CD4-positive, alpha-beta T cell treated with Interleukin-17A for 4 hours (primary cell): ENCODE results near the gene IGFN1.
A peak's percentile ranks its signal among the peaks of the same experiment; 100 is the strongest.
"Not testable (repeated sequence)": the region's sequence is repeated elsewhere in the genome, so short reads cannot be mapped to it uniquely, and the experiment has no call there.

ENCODE experiments used
- DNase-seq: peaks from one replicate; pipeline ENCODE4 v3.0.0-alpha.2; 2020; ENCODE audit warnings: mixed read lengths

The IGFN1 gene

GRCh38 chr1:201251851-201252430 lies 61.3 kb downstream of the IGFN1 start:
- no peak for DNase-seq

- DNase-seq, result no peak
Measured at GRCh38 chr1:201252944-201253371, 62.3 kb downstream of the IGFN1 start.

GRCh38 chr1:201253411-201253810 lies 62.8 kb downstream of the IGFN1 start:
- DNase-seq, result no peak

- no peak for DNase-seq
Measured at GRCh38 chr1:201253906-201254624, 63.4 kb downstream of the IGFN1 start.

GRCh38 chr1:201254625-201255478 lies 64.2 kb downstream of the IGFN1 start:
- peak; percentile 64 for DNase-seq

GRCh38 chr1:201255479-201256362 lies 65.1 kb downstream of the IGFN1 start:
- no peak for DNase-seq

- not testable (repeated sequence) for DNase-seq
Measured at GRCh38 chr1:201258132-201258531, 67.5 kb downstream of the IGFN1 start.

- DNase-seq, result no peak
Measured at GRCh38 chr1:201258763-201259230, 68.2 kb downstream of the IGFN1 start.

- no peak for DNase-seq
Measured at GRCh38 chr1:201259476-201260235, 69.0 kb downstream of the IGFN1 start.

GRCh38 chr1:201260236-201260590 lies 69.6 kb downstream of the IGFN1 start:
- DNase-seq, result no peak

GRCh38 chr1:201260648-201261311 lies 70.2 kb downstream of the IGFN1 start:
- no peak for DNase-seq

GRCh38 chr1:201261771-201262547 lies 71.3 kb downstream of the IGFN1 start:
- DNase-seq, result no peak

- DNase-seq, result no peak
Measured at GRCh38 chr1:201262963-201263608, 72.5 kb downstream of the IGFN1 start.

- no peak for DNase-seq
Measured at GRCh38 chr1:201264072-201264471, 73.4 kb downstream of the IGFN1 start.

GRCh38 chr1:201264554-201264953 lies 73.9 kb downstream of the IGFN1 start:
- no peak for DNase-seq

GRCh38 chr1:201265756-201266155 lies 75.1 kb downstream of the IGFN1 start:
- DNase-seq, result no peak

- no peak for DNase-seq
Measured at GRCh38 chr1:201266276-201266675, 75.7 kb downstream of the IGFN1 start.

- DNase-seq, result no peak
Measured at GRCh38 chr1:201266774-201267173, 76.2 kb downstream of the IGFN1 start.

GRCh38 chr1:201267481-201268229 lies 77.0 kb downstream of the IGFN1 start:
- DNase-seq, result no peak
